GM19023 (cell line): ENCODE results near the gene GGA2.
"Not testable (repeated sequence)": the region's sequence is repeated elsewhere in the genome, so short reads cannot be mapped to it uniquely, and the experiment has no call there.

Source experiments
- ATAC-seq: cut with Tn5 transposase; IDR thresholded peaks from one replicate; pipeline ENCODE4 v1.9.1; 2021; ENCODE audit warnings: mild to moderate bottlenecking, moderate library complexity; ENCODE audit not compliant: unreplicated experiment

The GGA2 gene

GRCh38 chr16:23478566-23478965, 31.7 kb downstream of the GGA2 start:
- ATAC-seq, result no peak

GRCh38 chr16:23476289-23476688, 34.0 kb downstream of the GGA2 start:
- ATAC-seq, result no peak

GRCh38 chr16:23469814-23470213, 40.5 kb downstream of the GGA2 start:
- ATAC-seq, result no peak

GRCh38 chr16:23466162-23466885, 44.0 kb downstream of the GGA2 start:
- ATAC-seq, result no peak

- ATAC-seq, result no peak
These were observed 45.1 kb downstream of the GGA2 start for GRCh38 chr16:23465179-23465578.

GRCh38 chr16:23464196-23464595, 46.1 kb downstream of the GGA2 start:
- no peak for ATAC-seq

- ATAC-seq, result not testable (repeated sequence)
These were observed 47.3 kb downstream of the GGA2 start for GRCh38 chr16:23462994-23463393.

- peak; percentile 9 for ATAC-seq
These were observed 56.8 kb downstream of the GGA2 start for GRCh38 chr16:23453338-23454052.

GRCh38 chr16:23452572-23453337, 57.5 kb downstream of the GGA2 start, which contains the start of gene COG7:
COG7 (minus strand) TSS chr16:23453189; CDS start chr16:23452994, 195 bp downstream.
- peak; percentile 79 for ATAC-seq

- ATAC-seq, result no peak
These were observed 58.1 kb downstream of the GGA2 start for GRCh38 chr16:23452221-23452571.

- ATAC-seq, result no peak
These were observed 61.9 kb downstream of the GGA2 start for GRCh38 chr16:23448392-23448791.

- ATAC-seq, result not testable (repeated sequence)
These were observed 72.8 kb downstream of the GGA2 start for GRCh38 chr16:23437542-23437941.

GRCh38 chr16:23436951-23437350, 73.3 kb downstream of the GGA2 start:
- no peak for ATAC-seq

GRCh38 chr16:23435500-23435899, 74.8 kb downstream of the GGA2 start:
- no peak for ATAC-seq

- no peak for ATAC-seq
These were observed 75.9 kb downstream of the GGA2 start for GRCh38 chr16:23434380-23434779.

- ATAC-seq, result no peak
These were observed 76.9 kb downstream of the GGA2 start for GRCh38 chr16:23433261-23433920.

GRCh38 chr16:23432176-23433128, 77.8 kb downstream of the GGA2 start:
- ATAC-seq, result no peak

- no peak for ATAC-seq
These were observed 81.9 kb downstream of the GGA2 start for GRCh38 chr16:23428351-23428750.

GRCh38 chr16:23424292-23424958, 85.9 kb downstream of the GGA2 start:
- ATAC-seq, result no peak
